Nephron (organoid): ENCODE measurements around the gene LOX.

Experiments
- H3K27ac Mint-ChIP-seq, 3 experiments: 2 replicates each; pipeline ENCODE4 v1.8.0; 2020; ENCODE audit warnings: mixed read lengths in 3 of 3, mild to moderate bottlenecking in 2 of 3, moderate library complexity in 1 of 3
- H3K27me3 Mint-ChIP-seq: 2 replicates; pipeline ENCODE4 v1.8.0; 2021; ENCODE audit warnings: low read depth, mild to moderate bottlenecking, moderate library complexity, mixed read lengths
- H3K36me3 Mint-ChIP-seq: 2 replicates; pipeline ENCODE4 v1.8.0; 2020; ENCODE audit warnings: low read depth, mixed read lengths
- H3K4me1 Mint-ChIP-seq: 2 replicates; pipeline ENCODE4 v1.8.0; 2020; ENCODE audit warnings: mixed read lengths
- H3K4me3 Mint-ChIP-seq, 3 experiments: 2 replicates each; pipeline ENCODE4 v1.8.0; 2020; ENCODE audit warnings: mild to moderate bottlenecking in 3 of 3, mixed read lengths in 3 of 3, moderate library complexity in 2 of 3
- H3K9me3 Mint-ChIP-seq: 2 replicates; pipeline ENCODE4 v1.8.0; 2020; ENCODE audit warnings: mixed read lengths
- CTCF ChIP-seq, 3 experiments: fragments of 200-600 bp; sonication (generic); IDR thresholded peaks; one replicate each; pipeline ENCODE4 v1.5.0; 2021; ENCODE audit warnings: antibody characterized with exemption in 3 of 3; ENCODE audit not compliant: unreplicated experiment in 3 of 3

LOX gene

DNA sequence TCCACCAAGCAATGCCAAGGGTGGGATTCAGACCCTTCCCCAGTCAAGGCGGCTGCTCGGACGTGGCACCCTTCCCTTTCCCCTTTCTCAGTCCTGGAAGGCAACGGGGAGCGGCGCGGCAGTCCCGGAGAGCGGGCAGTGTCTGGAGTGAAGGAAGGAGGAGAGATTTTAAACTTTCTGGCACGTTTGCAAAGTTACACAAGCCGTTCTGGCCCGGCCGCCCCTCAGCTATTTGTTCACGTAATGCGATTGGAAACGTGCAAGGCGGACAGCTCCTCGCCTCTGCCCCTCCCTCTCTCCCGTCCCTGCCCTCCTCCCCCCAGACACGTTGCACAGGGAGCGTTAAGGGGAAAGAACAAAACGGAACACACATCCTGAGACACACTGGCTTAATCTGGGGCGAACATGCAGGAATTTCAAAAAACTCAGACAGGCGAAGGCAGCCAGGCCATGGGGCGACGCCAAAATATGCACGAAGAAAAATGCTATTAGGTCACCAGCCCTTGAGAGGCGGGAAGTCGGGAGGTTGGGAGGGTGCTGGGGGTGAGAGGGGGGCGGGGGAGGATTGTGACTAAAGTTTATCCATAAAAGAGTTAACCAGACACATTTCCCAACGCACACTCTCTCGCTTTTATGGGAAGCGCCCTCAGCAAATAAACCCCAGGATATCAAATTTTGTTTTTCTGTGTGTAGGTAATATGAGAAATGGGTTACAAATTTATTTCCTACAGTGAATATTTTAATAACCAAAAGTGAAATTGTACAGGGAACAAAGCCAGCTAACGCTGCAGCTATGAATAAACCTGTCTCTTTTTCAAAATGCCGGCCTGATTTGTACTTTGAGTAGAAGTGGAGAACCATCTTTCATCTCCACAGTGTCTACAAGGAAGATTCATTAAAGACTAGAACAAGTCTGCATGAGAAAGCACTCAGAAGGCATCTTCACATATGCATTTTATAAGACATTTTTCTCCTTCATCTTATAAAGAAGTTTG lies at the start of gene LOX:
TSS of gene LOX (minus strand) at position 144 of the 995 bp plus-strand sequence. CDS start 274 bp downstream, outside the sequence.
- no peaks in the 10 kb centered on the region for H3K36me3 Mint-ChIP-seq
- TF ChIP-seq CTCF (IDR thresholded peaks at IDR 0.05; ENCODE audit: unreplicated experiment in 3 of 3), result no peak
- H3K4me1 Mint-ChIP-seq, result peaks cover 23% of the 10 kb centered on the region
- no peaks in the 10 kb centered on the region for H3K9me3 Mint-ChIP-seq
- H3K4me3 Mint-ChIP-seq, result peak within 1 kb of the TSS; percentile 87 to 94 (median 91)
- H3K27me3 Mint-ChIP-seq, result peaks cover 17% of the 10 kb centered on the region
- H3K27ac Mint-ChIP-seq, result peak within 1 kb of the TSS; percentile 67 to 98 (median 93)

GRCh38 chr5:122126756-122127321 lies 48.8 kb upstream of the LOX start:
- H3K9me3 Mint-ChIP-seq, result no peaks in the 10 kb centered on the region
- peak overlapping the region; percentile 97 for H3K27ac Mint-ChIP-seq
- peaks cover 59% of the 10 kb centered on the region for H3K4me1 Mint-ChIP-seq
- no peaks in the 10 kb centered on the region for H3K27me3 Mint-ChIP-seq
- peak overlapping the region; percentile 69 to 77 (median 75) for H3K4me3 Mint-ChIP-seq
- no peaks in the 10 kb centered on the region for H3K36me3 Mint-ChIP-seq
- TF ChIP-seq CTCF (IDR thresholded peaks at IDR 0.05; ENCODE audit: unreplicated experiment in 3 of 3), result no peak

DNA sequence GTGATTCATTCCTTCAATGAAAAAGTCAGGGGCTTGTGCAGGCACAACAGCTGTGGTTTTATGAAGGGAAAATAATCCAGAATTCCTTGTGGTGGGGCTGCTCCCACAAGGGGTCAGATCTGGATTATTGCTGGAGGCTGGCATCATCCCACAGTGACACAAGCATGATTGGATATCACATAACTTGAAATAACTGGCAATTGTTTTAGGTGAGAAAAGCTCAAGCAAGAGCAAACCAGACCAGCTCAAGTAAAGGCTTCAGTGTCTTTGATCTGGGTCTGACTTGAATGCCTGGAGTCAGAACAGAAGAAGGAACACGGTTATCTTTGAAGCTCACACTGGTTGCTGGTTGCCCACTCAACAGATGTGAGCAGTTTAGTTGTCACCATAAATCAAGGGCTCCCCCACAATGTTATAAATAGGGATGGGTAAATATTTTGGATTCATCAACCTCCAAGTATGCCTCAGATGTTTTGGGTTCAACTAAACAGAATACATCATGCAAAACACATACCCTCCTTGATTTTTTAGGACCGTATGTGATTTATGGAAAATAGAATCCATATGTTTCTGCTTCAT lies 48.2 kb upstream of the LOX start:
- peak overlapping the region; percentile 18 to 75 (median 69) for H3K4me3 Mint-ChIP-seq
- H3K27me3 Mint-ChIP-seq, result no peaks in the 10 kb centered on the region
- H3K27ac Mint-ChIP-seq, result peak overlapping the region; percentile 97
- peaks cover 64% of the 10 kb centered on the region for H3K4me1 Mint-ChIP-seq
- no peaks in the 10 kb centered on the region for H3K36me3 Mint-ChIP-seq
- H3K9me3 Mint-ChIP-seq, result no peaks in the 10 kb centered on the region
- no peak for TF ChIP-seq CTCF (IDR thresholded peaks at IDR 0.05; ENCODE audit: unreplicated experiment in 3 of 3)

DNA sequence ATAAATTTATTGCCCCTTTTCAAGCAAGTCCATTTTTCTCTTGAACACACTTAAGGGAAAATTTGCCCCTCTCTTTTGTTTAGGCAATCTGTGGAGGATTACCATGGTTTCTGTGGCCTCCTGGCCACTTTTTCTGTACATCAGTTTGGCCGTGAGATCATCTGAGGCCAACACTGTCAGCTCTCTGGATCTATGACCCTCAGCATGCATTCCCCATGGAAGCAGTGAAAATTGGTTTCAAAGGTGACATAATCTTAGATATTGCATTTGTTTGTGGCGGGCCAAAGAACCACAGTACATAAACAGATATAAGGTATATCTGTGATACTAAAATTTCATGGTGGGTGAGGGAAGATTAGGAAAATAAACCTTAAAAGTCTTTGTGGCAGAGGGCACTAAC lies 46.7 kb upstream of the LOX start:
- Mint-ChIP-seq H3K36me3 (no peaks in the 10 kb centered on the region), H3K4me3 (no peak overlapping the region)
- no peak for TF ChIP-seq CTCF (IDR thresholded peaks at IDR 0.05; ENCODE audit: unreplicated experiment in 3 of 3)

GRCh38 chr5:122121479-122122465 lies 43.7 kb upstream of the LOX start:
- H3K9me3 Mint-ChIP-seq, result no peaks in the 10 kb centered on the region
- H3K27ac Mint-ChIP-seq, result no peak overlapping the region
- no peak overlapping the region for H3K4me3 Mint-ChIP-seq
- TF ChIP-seq CTCF (IDR thresholded peaks at IDR 0.05; ENCODE audit: unreplicated experiment in 3 of 3), result no peak
- no peaks in the 10 kb centered on the region for H3K36me3 Mint-ChIP-seq
- no peaks in the 10 kb centered on the region for H3K27me3 Mint-ChIP-seq
- peaks cover 44% of the 10 kb centered on the region for H3K4me1 Mint-ChIP-seq

More for the DNA sequence above, 46.7 kb upstream of the LOX start:
- H3K9me3 Mint-ChIP-seq, result no peaks in the 10 kb centered on the region
- H3K4me1 Mint-ChIP-seq, result peaks cover 64% of the 10 kb centered on the region
- H3K27ac Mint-ChIP-seq, result peak overlapping the region; percentile 97
- no peaks in the 10 kb centered on the region for H3K27me3 Mint-ChIP-seq
